Measurements from ENCODE around the gene TMEM218.
"Not testable (repeated sequence)": the region's sequence is repeated elsewhere in the genome, so short reads cannot be mapped to it uniquely, and the experiment has no call there.

The TMEM218 gene

DNA sequence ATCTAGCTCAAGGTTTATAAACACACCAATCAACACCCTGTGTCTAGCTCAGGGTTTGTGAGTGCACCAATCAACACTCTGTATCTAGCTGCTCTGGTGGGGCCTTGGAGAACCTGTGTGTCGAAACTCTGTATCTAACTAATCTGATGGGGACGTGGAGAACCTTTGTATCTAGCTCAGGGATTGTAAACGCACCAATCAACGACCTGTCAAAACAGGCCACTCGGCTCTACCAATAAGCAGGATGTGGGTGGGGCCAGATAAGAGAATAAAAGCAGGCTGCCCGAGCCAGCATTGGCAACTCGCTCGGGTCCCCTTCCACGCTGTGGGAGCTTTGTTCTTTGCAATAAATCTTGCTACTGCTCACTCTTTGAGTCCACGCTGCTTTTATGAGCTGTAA lies 21.3 kb downstream of the TMEM218 start:
- not testable (repeated sequence) for DNase-seq

DNA sequence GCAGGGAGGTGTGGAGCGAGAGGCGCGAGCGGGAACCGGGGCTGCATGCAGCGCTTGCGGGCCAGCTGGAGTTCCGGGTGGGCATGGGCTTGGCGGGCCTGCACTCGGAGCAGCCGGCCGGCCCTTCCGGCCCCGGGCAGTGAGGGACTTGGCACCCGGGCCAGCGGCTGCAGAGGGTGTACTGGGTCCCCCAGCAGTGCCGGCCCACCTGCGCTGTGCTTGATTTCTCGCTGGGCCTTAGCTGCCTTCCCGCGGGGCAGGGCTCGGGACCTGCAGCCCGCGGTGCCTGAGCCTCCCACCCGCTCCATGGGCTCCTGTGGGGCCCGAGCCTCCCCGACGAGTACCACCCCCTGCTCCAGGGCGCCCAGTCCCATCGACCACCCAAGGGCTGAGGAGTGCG lies 21.9 kb downstream of the TMEM218 start:
- not testable (repeated sequence) for DNase-seq

DNA sequence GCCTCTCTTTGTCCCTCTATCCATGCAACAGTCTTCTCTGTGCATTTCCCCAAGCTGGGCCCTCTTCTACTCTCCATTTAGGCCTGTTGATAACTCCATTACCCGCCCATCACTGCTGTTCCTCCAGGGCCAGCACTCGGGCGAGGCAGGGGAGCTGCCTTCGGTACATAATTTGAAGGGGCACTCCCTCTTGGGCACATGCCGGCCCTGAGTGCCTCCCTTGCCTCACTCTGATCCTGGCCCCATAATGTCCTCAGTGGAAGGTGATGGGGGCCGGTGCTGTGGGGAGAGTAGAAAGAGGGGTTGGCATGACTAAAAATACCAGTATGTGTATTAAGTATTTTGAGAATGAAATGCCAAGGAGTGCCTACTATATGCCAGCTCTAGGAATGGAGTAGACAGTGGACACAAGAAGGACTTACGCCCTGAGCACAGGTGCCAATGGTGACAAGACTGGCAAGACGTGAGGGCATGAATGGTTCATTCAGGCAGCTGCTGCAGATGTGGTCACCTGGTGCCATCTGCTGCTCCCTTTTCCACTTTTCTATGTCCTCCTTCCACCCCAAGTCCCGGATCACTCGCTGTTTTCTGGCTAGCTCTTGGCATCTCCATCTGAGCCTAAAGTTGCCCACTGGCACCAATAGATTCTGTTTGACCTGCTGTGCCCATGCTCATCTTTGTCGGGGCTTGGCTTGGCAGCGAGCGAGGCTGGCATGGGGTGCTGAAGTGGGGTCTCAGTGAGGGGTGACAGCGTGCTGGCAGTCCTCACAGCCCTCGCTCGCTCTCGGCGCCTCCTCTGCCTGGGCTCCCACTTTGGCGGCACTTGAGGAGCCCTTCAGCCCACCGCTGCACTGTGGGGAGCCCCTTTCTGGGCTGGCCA lies 22.6 kb downstream of the TMEM218 start:
- no peak for DNase-seq

DNA sequence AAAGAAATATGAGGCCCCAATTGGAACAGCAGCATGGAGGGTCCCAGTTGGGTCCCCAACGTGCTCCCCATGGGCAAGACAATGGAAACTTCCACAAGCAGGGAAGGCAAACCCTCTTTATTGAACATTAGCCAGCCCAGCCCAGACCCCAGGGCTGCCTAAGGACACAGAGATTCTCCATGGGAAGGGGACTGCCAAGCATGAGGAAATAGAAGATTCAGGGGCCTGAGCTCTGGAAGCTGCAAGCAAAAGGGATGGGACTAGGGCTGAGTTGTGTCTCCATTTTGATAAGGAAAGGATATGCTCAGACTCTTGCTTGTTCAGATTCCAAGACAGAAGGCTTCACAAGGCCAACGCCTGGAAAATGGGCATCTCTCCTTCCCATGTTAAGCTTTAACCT lies 23.3 kb downstream of the TMEM218 start:
- DNase-seq, result no peak

DNA sequence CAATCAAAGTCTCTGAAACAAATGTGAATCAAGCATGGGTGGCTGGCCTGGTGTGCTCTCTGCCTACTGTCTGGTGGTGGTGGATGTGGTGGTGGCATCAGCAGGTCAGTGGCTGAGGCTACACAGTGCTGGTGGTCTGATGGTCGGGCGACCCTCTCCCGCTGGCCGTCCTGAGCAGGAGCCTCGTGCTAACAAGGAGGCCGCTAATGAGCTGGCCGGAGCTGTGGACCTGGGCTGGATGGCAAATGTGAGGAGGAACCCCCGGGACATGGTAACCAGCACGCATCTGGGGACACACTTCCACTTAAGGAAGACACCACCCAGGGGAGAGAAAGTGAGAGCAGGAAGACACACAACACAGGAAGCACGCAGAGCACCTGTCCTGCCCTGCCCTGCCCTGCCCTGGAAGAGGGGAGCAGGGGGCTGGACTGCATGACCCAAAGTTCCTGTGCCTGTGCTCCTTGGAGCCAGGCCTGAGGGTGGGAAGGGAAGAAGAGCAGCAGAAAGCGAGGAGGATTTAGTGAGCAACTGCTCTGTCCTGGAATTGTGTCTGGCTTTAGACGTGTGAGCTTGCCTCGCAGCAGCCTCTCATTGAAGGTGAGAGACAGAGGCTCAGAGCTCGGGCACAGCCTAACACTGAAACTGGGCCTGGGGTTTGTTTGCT lies 24.7 kb downstream of the TMEM218 start:
- no peak for DNase-seq

DNA sequence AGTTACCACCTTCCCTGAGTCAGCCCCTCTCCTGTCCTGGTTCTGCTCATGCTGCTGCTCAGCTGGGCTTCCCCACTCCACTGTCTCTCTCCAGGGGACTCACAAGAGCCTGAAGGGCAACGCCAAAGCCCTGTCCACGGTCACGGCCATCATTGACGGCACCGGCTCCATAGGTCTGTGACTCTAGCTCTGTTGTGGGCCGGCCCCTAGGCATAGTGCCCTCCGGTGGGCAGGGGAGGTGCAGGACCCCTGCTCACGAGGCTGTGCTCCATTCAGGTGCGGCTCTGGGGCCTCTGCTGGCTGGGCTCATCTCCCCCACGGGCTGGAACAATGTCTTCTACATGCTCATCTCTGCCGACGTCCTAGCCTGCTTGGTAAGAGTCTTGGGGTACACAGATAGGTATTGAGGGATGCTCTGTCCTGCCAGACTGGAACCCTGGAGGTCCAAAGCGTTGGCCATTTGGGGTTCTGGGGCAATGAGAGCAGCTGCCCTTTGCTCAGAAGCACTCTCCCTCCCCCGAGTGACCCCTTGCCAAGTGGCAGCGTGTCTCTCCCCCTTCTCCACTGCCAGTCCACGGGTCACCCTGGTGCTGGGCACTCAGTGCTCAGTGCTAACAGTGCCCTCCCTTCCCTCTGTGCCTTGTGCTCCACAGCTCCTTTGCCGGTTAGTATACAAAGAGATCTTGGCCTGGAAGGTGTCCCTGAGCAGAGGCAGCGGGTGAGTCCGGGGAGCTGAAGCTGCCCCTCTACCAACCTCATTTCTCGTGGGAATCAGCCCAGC lies 25.9 kb downstream of the TMEM218 start:
- DNase-seq, result no peak

DNA sequence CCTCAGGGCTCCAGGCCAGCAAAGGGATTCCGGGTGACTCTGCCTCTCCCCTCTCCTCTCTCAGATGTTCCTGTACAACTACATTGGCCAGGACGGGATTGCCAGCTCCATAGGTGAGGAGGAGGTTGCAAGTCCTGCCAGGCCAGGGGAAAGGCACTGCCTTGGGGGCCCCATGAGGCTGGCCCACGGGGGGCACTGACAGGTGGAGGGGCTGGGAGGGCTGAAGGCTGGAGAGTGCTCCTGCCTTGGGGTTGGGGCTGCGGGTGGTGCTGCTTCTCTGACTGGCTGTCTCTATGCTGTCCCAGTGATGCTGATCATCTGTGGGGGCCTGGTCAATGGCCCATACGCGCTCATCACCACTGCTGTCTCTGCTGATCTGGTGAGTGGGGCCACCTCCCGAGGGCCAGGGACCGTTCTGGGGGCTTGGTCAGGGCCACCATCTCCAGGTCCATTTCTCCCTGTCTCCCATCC lies 26.6 kb downstream of the TMEM218 start:
- DNase-seq, result no peak

DNA sequence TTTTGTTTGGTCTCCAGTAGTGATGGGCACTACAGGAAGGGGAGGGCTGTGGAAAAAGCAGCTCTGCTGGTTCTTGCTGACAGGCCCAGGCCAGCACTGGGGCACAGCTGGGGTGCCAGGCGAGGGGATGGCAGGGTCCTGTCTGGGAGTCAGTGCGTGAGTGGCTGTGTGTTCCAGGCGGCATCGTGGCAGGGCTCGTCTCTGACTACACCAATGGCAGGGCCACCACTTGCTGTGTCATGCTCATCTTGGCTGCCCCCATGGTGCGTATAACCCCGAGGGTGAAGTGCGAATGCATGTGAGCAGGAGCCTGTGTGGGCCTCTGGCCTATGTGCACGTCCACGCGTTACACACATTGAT lies 27.4 kb downstream of the TMEM218 start:
- DNase-seq, result no peak

DNA sequence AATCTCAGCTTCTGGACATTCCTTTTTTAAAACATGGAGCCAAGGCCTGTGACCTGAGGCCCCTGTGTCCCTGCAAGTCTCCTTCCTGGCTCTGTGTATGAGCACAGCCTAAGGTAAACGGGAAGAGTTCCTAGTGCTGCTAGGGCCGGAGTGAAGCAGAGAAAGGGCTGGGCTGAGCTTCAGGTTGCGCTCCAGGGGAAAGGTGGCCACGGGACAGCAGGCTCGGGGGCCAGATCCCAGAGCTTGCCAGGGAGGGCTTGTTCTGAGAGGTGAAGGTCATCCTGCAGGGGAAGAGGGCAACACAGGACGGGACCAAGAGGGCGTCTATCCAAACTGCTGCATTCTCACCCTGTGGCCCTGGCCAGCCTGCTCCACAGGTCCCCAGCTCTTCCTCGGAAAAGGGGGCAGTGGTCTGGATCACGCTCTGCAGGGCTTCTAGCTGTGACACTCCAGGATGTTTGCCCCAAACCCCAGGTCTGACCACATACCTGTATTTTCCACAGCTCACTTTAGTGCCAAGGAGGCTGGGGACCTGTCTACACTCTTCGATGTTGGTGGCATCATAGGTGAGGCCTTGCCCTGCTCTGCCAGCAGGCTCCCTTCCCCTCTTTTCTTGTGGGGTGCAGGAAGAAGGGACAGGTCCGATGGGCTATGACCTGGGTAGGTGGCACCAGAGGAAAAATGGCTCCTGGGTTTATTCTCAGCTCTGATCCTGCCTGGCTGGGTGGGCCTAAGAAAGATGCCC lies 27.9 kb downstream of the TMEM218 start:
- DNase-seq, result no peak

DNA sequence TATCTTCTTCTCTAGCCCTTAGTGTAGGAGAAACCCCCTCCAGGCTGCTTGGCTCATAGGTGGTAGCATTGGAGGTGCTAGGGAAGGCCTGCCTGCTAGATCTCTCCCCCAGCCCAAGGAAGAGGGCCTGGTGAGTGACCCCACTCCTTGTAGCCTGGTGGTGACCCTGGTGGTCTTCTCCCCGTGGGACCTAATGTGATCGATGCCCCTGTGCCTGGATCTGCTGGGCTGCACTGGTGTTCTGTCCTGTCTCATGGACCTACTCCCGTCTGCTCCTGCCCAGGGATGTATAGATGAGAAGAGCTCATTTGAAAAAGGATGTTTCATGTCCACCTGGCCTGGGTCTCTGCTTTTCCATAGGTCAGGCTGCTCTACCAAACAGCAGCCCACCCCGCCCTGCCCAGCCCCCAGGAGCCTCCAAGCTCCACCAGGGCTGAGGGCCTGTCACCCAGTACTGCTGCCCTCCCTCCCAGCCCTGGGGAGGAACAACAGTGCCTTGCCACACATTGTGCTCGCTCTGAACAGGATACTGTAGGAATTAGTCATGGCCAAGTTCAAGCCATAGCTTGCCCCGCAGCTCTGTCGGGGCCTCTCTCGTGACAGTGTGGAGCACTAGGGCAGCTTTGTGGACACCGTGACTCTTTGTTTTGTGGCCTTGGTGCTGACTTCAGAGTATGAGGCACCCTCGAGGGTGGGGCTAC lies 28.7 kb downstream of the TMEM218 start:
- DNase-seq, result no peak

DNA sequence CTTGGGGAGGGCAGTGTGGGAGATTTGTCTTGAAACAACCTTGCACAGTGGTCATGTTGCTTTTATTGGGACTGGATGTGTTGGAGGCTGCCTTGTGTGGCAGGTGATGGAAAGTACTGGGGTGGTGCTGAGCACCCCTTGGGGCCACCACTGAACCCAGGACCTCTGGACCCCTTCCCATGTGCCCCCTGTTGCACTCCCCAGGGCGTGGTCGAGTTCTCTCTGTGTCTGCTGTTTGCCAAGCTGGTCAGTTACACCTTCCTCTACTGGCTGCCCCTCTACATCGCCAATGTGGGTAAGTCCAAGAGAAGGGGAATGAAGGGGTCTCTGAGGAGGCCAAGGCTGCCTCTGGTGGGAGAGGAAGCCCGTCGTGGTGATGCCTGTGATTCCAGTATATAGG lies 29.4 kb downstream of the TMEM218 start:
- no peak for DNase-seq

DNA sequence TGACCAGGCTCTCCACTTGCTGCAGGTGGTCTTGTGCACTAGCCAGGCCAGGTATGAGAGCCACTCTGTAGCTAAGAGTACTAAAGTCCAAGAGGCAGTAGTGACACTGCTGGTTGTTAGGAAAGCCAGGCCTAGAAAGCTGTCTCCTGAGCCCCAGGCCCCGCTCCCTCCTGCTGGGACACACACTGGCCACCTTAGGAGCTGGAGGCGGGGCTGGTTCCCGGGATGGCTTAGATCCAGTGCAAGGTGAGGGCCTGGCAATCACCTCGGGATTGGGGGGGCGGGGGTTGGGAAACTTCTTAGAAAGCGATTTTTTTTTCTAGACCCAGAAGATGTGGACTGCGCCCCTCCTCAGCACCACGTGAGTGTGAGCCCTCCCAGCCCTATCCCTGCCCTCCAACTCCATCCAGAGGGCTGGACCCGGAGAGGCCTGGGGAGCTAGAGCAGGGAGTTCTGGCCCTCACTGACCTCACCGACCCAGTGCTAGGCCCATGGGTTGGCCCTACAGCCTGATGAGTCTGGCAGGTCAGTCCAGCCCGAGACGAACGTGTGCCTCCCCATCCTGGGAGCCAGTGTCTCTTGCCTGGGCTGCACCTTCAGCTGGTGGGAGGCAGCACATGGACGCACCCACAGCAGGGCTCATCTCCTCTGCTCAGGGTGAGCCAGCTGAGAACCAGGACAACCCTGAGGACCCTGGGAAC lies 30.2 kb downstream of the TMEM218 start:
- no peak for DNase-seq

DNA sequence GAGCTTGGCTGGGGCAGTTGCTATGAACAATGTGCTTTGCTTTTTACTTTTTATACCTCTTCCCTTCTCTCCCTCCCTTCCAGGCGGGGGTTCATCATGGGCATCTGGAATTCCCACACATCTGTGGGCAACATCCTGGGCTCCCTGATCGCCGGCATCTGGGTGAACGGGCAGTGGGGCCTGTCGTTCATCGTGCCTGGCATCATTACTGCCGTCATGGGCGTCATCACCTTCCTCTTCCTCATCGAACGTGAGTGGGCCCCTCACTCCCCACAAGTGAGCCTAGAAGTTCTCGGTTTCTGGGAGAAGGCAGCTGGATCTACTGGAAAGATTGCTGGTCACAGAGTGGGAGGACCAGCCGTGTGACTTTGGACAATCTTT lies 30.9 kb downstream of the TMEM218 start:
- no peak for DNase-seq

DNA sequence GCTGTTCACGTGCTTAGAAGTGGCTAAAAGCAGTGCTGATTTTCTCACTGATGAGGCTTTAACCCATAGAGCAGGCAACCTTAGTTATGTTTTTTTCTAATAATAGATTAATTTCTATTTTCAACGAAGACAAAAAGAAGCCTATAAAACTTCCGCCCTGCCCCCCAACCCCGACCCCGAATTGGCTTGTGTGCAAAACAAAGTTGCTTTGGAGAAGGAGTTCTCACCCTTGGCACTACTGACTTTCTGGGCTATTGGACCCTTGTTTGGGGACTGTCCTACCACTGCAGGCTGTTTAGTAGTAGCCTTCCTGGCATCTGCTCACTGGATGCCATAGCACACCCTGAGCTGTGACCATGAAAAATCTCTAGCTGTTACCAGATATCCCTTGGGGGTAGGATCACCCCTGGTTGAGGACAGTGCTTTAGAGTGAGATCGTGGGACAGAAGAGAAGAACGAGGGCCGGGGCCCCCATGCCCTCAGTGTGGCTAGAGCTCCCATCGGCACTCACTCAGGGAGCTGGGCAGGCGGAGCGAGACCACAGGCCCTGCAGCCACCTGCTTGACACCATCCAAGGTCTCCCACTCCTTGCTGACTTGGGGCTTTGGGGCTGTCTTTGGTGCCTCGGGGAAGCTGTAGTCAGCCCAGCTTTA lies 31.4 kb downstream of the TMEM218 start:
- no peak for DNase-seq

DNA sequence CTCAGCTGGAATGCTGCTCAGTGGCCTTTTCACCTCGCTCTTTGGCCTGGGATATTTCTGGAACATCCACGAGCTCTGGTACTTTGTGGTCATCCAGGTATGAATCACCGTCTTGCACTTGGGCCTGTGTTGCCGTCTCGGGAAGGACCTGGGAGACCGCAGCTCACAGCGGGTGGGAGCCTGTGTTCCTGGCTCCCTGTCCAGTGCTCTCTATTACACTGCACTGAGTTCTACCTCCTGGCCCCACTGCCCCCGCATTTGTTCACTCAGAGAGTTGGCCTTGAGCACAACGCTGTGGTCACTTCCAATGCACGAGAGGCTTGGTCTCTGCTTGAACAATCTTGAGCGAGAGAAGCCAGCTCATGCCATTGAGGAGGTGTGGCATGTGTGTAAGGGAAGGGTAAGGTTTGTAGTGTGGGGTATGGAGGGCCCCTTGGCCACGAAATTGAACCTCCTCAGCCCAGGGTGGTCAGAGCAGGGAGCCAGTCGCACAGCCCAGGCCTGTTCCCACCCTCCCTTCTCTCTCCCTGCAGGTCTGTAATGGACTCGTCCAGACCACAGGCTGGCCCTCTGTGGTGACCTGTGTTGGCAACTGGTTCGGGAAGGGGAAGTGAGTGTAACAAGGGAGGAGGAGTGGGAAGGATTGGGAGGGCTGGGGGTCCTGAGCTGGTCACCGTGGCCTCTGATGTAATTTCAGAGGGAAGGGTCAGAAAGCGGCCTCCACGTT lies 32.1 kb downstream of the TMEM218 start:
- peak in 1 of 14 donors; percentile 47 for DNase-seq

DNA sequence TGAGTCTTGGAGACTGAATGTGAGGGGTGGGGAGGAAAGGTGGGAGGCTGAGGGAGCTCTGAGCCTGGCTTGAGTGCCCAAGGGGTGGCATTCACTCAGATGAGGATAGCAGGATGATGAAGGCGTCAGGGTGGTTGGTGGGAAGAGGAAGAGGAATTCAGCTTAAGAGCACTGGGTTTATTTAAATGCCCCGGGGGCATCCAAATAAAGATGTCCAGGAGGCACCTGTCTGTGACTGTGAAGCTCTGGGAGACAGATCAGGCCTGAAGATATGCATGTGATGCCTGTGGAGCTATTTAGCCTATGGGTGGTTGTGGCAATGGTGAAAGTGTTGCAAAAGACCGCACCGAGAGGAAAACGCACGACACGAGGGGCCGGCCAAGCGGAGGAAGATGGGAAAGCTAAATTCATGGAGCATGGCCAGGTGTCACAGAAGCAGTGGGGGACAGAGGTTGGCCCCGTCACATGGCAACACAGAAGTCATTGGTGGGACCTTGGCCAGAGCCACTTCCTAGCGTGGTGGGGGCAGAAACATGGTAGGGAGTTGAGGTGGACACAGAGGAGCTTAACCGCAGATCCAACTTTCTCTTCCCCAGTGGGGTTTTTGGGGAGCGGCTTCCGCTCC lies 32.8 kb downstream of the TMEM218 start:
- DNase-seq, result no peak

DNA sequence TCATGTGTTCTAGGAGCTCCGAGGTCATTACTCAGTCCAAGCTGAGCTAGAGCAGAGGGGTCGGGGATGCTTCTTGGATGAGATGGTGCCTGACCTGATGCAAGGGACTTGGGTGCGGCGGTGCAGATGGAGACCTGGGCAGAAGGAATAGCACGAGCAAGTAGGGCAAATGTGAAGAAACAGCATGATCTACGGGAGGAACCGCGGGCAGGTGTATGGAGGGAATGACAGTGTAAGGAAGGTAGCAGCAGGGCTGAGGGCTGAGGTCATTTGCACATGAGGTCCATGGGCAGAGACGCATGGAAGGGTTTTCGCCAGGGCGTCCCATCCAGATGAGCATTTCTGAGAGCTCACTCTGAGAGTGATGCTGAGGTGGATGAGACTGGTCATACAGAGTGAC lies 33.4 kb downstream of the TMEM218 start:
- no peak for DNase-seq

DNA sequence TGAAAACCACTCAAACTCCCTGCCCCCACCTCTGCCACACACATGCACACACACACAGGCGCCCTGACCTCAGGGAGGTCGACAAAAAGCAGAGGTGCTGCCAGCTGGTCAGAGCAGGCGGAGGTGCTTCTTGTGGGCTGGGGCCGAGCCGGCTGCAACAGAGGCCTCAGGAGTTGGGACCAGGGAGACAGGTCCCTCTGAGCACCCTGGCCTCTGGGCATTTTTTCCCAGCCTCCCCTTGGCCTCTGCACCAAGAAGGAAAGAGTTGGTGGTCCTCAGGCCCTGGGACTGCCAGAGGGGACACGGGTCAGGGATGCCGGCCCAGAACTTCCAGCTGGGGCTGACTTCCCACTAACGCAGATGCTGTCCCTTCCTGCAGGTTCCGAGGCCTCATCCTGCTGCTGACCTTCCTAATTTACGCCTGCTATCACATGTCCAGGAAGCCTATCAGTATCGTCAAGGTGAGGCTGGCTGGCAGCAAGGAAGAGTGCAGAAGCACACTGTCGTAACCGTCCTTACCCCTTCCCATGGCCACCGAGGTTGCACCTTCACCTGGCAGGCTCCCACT lies 35.0 kb downstream of the TMEM218 start:
- no peak for DNase-seq

DNA sequence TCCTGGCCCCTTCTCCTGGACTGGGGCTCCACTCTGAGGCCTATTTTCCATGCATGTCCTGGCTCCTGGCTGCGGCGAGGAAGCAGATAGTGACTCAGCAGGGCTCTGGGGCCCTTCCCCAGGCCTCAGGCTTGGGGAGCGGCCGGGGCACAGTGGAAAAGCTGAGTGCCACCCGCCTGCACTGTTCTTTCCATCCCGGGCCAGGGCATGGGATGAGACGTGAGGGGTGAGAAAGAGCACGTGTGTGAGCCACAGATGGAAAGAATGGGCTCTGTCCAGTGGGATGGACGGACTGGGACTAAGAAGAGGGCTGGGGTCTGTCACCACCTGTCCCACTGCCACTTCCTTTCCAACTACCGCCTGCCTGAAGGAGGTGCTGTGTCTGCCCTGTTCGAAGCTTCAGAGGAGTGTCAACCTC lies 35.5 kb downstream of the TMEM218 start:
- DNase-seq, result no peak
